Measurements from ENCODE around the gene TUBB6. TPM values are rescaled to one million over a fixed set of nuclear protein-coding genes. Genes with fewer than 3 reads are reported as not detected.

Gene TUBB6
- total and polyA plus RNA-seq, 12 donors = 15.7 to 90.8 (median 39.5) TPM

DNA sequence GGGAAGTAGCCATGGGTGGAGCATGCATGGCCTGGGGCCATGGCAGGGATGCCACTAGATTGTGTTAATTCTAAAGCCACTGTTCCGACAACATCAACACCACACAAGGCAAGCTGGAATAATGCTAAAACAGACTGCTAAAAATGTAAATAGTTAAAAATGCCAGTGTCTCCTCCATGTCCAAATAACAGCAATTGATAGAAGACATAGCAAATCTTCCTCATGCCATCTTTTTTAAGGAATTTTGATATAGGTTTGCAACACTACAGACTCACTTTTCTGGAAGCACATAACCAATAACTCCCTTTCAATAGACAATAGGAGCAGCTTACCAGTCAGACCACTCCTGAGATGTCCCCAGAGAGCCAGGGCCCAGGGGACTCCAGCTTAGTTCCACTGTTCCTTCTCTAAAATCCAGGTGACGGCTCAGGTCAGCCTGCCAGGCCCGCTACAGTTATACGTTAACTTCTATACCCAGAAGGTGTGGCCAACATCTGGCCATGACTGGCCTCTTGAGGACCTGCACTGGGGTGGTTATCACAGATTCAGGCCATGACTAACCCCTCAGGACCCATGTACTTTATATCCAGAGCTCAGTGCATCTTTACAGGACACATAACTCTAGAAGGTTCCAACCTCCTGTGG, 20.3 kb downstream of the TUBB6 start:
- TF ChIP-seq, protein P1, sequence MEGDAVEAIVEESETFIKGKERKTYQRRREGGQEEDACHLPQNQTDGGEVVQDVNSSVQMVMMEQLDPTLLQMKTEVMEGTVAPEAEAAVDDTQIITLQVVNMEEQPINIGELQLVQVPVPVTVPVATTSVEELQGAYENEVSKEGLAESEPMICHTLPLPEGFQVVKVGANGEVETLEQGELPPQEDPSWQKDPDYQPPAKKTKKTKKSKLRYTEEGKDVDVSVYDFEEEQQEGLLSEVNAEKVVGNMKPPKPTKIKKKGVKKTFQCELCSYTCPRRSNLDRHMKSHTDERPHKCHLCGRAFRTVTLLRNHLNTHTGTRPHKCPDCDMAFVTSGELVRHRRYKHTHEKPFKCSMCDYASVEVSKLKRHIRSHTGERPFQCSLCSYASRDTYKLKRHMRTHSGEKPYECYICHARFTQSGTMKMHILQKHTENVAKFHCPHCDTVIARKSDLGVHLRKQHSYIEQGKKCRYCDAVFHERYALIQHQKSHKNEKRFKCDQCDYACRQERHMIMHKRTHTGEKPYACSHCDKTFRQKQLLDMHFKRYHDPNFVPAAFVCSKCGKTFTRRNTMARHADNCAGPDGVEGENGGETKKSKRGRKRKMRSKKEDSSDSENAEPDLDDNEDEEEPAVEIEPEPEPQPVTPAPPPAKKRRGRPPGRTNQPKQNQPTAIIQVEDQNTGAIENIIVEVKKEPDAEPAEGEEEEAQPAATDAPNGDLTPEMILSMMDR (IDR thresholded peaks at IDR 0.05) = peak in 1 of 6 experiments; percentile 8
- TF ChIP-seq POLR2A (IDR thresholded peaks at IDR 0.05) = no peak
- Histone ChIP-seq H3K27me3 (no peaks in the 10 kb centered on the region), H3K36me3 (replicated peaks in 1 of 2) (peaks cover 0 to 55% of the 10 kb centered on the region in 2 donors), H3K4me1 (replicated peaks in 1 of 2) (no peaks in the 10 kb centered on the region), H3K27ac (no peak overlapping the region), H3K9me3 (replicated peaks in 1 of 3) (no peaks in the 10 kb centered on the region), H3K4me3 (no peak overlapping the region)
- 94 to 98% (median 97%) methylated on average over 4 of the region's 4 CpGs for WGBS, 4 donors
- intact Hi-C loops (cut with DNase I) = no loop called here
- no peak for DNase-seq

DNA sequence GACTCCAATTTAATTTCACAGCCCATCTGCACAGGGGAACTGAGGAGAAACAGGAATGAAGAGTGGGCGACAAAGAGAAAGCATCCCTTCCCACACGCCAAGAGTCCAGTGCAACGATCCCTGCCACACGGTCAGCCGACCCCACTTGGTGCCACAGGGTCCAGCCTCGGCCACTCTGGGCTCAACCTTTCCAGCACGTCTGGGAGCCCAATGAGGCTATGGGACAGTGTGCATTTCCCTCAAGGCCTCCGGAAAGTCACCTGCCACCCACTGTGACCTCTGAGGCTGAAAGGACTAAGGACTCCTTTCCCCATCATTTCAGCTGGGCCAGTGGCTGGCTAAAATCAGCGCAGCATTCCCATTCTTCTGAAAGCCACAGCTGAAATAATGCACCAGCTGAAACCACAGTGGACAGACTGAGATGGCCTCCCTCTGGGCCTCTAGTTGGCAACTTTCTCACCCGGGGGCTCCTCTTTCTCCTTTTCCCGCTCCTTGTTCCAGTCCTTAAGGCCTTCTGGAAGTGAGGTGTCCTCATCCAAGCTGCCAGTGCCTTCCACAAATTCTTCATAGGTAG, 21.2 kb downstream of the TUBB6 start:
- no peak for TF ChIP-seq POLR2A (IDR thresholded peaks at IDR 0.05)
- TF ChIP-seq, protein P1 (IDR thresholded peaks at IDR 0.05) = no peak
- intact Hi-C loops (cut with DNase I) = no loop called here
- no peaks in the 10 kb centered on the region for H3K27me3 ChIP-seq

DNA sequence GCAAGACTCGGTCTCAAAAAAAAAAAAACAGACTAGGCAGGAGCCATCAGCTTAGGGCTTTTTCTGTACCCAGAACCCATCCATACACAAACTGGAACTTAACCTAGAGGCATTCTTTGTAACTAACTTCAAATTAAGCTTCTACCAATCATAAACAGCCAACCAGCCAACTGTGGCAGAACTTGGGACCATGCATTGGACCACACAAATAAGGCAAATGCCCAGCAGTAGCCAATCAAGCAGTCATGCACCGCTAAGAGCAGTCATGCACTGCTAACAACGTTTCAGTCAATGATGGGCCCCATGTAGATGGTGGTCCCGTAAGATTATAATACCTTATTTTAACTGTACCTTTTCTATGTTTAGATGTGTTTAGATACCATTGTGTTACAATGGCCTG, 22.7 kb downstream of the TUBB6 start:
- TF ChIP-seq POLR2A (IDR thresholded peaks at IDR 0.05) = no peak
- TF ChIP-seq, protein P1 (IDR thresholded peaks at IDR 0.05) = no peak
- Histone ChIP-seq H3K9me3 (replicated peaks in 1 of 3) (no peaks in the 10 kb centered on the region), H3K27me3 (no peaks in the 10 kb centered on the region), H3K27ac (no peak overlapping the region), H3K36me3 (replicated peaks in 1 of 2) (peaks cover 0 to 49% of the 10 kb centered on the region in 2 donors), H3K4me1 (replicated peaks in 1 of 2) (no peaks in the 10 kb centered on the region), H3K4me3 (no peak overlapping the region)
- intact Hi-C loops (cut with DNase I) = no loop called here
- 89 to 94% (median 91%) methylated on average over 4 of the region's 4 CpGs for WGBS, 4 donors
- no peak for DNase-seq

More for the DNA sequence above, 21.2 kb downstream of the TUBB6 start:
- DNase-seq = peak in 1 of 7 donors; percentile 16
- WGBS, 4 donors = 83 to 94% (median 92%) methylated on average over 10 to 11 of the region's 11 CpGs
- H3K27ac ChIP-seq = no peak overlapping the region
- no peaks in the 10 kb centered on the region for H3K4me1 ChIP-seq (replicated peaks in 1 of 2)
- no peaks in the 10 kb centered on the region for H3K9me3 ChIP-seq (replicated peaks in 1 of 3)
- H3K4me3 ChIP-seq = no peak overlapping the region
- H3K36me3 ChIP-seq (replicated peaks in 1 of 2) = peaks cover 0 to 61% of the 10 kb centered on the region in 2 donors

DNA sequence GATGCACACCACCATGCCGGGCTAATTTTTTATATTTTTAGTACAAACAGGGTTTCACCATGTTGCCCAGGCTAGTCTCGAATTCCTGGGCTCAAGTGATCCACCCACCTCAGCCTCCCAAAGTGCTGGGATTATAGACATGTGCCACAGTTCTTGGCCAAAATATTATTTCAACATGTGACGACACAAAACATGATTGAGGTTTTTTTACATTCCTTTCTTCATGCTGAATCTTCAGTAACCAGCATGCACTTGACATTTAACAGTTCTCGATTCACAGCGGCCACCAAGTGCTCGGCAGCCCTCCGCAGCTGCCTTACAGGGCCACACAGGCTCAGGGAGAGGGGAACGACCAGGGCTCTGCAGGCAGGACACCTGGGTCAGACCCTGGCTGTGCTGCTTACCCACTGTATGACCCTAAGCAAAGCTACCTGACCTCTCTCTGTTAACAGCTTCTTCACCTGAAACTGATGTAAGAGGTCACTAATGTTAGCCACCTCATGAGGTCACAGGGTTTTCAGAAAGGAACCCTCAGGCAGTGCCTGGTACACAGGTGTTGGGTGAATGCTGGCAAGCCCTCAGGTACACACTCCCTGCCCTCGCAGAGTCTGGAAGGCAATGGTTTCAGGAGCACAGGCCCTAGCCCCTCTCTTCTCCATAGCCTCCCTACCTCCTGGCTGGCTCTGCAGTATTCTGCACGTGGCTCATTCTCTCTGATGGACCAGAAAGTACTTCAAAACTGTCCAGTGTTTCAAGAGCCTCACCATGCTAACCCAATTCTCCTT, 25.7 kb downstream of the TUBB6 start:
- TF ChIP-seq, protein P1 (IDR thresholded peaks at IDR 0.05) = no peak
- no peak for TF ChIP-seq POLR2A (IDR thresholded peaks at IDR 0.05)
- no peak for DNase-seq
- no peaks in the 10 kb centered on the region for H3K27me3 ChIP-seq
- 77 to 97% (median 92%) methylated on average over 9 to 10 of the region's 10 CpGs for WGBS, 4 donors
- intact Hi-C loops (cut with DNase I) = no loop called here
- no peaks in the 10 kb centered on the region for H3K4me1 ChIP-seq (replicated peaks in 1 of 2)
- no peak overlapping the region for H3K27ac ChIP-seq
- H3K36me3 ChIP-seq (replicated peaks in 1 of 2) = peaks cover 0 to 35% of the 10 kb centered on the region in 2 donors
- H3K4me3 ChIP-seq = no peak overlapping the region
- no peaks in the 10 kb centered on the region for H3K9me3 ChIP-seq (replicated peaks in 1 of 3)
